ENCODE results near the gene TRIM58.

Gene TRIM58

DNA sequence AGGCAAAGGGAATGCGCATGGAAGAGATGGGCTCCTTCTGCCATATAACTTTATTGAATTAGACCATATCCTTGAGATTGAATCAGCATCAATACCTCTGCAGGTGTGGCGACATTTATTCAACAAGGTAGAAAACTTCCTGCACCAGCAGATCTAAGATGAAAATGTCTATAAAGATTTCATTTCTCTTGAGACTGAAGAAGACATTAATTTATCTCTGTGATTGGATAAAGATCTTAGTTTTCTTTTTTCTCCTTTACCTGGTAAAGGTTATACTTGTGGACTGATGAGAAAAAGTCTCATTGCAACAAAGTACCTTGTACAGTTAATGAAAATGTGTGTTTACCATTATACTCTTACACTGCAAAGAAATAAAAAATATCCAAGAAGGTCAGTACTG lies 63.0 kb downstream of the TRIM58 start, which contains the start of gene OR2T8:
OR2T8 (plus strand) TSS at position 301 of the 400 bp plus-strand sequence. CDS start 766 bp downstream, outside the sequence.
- Histone ChIP-seq H3K9me3 (ENCODE audit: control insufficient read depth in 2 of 2, low read length in 2 of 2) (no peaks in the 10 kb centered on the region), H3K4me3 (ENCODE audit: low read length in 2 of 2) (no peak within 1 kb of the TSS), H3K4me1 (ENCODE audit: control insufficient read depth, insufficient read depth, low read length) (no peaks in the 10 kb centered on the region), H3K27me3 (ENCODE audit: control insufficient read depth in 1 of 2, insufficient read depth in 2 of 2, low read length in 2 of 2) (peaks cover 0 to 3% of the 10 kb centered on the region in 2 donors), H3K27ac (ENCODE audit: low read length) (no peak within 1 kb of the TSS), H3K36me3 (ENCODE audit: control insufficient read depth in 2 of 2, insufficient read depth in 2 of 2, low read length in 2 of 2) (no peaks in the 10 kb centered on the region), H3K9ac (ENCODE audit: low read length in 2 of 2) (no peak within 1 kb of the TSS)

DNA sequence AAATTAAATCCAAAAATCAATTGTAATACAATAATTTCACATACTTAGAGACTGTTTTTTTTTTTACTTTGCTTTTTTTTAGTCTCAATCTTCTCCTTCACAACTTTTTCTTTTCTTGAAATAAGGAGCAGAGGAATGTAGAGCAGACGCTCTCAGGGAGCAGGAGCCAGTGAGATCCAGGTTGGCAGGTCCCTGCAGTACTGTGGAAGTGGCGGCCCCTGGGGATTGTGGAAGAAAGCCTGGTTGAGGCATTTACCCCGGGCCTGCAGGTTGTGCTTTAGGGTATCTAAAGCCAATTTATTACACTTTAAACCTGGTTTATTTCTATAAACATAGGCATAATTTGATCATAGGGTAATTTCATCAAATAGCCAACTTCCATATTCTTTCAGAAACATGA lies 67.0 kb downstream of the TRIM58 start:
- no peaks in the 10 kb centered on the region for H3K9me3 ChIP-seq (ENCODE audit: control insufficient read depth in 2 of 2, low read length in 2 of 2)
- H3K4me1 ChIP-seq (ENCODE audit: control insufficient read depth, insufficient read depth, low read length) = no peaks in the 10 kb centered on the region
- no peaks in the 10 kb centered on the region for H3K27me3 ChIP-seq (ENCODE audit: control insufficient read depth in 1 of 2, insufficient read depth in 2 of 2, low read length in 2 of 2)
- no peak overlapping the region for H3K27ac ChIP-seq (ENCODE audit: low read length)
- no peaks in the 10 kb centered on the region for H3K36me3 ChIP-seq (ENCODE audit: control insufficient read depth in 2 of 2, insufficient read depth in 2 of 2, low read length in 2 of 2)
- no peak overlapping the region for H3K9ac ChIP-seq (ENCODE audit: low read length in 2 of 2)
- H3K4me3 ChIP-seq (ENCODE audit: low read length in 2 of 2) = no peak overlapping the region

DNA sequence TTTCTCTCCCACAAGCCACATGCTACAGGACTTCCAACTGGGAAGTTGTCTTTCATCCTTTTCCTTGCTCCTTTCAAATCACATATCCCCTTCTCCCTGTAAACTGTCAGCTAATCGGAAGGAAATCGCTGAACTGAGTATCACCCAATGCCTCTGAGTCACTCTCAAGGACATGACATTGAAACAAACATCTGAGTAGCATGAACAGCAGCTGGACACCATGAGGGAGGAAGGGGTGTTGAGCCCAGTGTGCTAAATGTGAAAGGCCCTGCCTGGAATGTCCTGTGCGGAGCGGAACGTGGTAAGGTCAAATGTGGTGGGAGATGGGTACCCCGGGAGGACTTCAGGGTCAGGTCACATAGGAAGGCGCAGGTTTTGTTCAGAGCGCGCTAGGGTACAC lies 67.9 kb downstream of the TRIM58 start, which contains the start of gene OR2AJ1:
OR2AJ1 (plus strand) TSS at position 22 of the 400 bp plus-strand sequence. CDS start 8,880 bp downstream, outside the sequence.
- Histone ChIP-seq H3K36me3 (ENCODE audit: control insufficient read depth in 2 of 2, insufficient read depth in 2 of 2, low read length in 2 of 2) (no peaks in the 10 kb centered on the region), H3K9me3 (ENCODE audit: control insufficient read depth in 2 of 2, low read length in 2 of 2) (no peaks in the 10 kb centered on the region), H3K9ac (ENCODE audit: low read length in 2 of 2) (no peak within 1 kb of the TSS), H3K4me3 (ENCODE audit: low read length in 2 of 2) (no peak within 1 kb of the TSS), H3K4me1 (ENCODE audit: control insufficient read depth, insufficient read depth, low read length) (no peaks in the 10 kb centered on the region), H3K27me3 (ENCODE audit: control insufficient read depth in 1 of 2, insufficient read depth in 2 of 2, low read length in 2 of 2) (no peaks in the 10 kb centered on the region), H3K27ac (ENCODE audit: low read length) (no peak within 1 kb of the TSS)
